ENCODE measurements around the gene HOXC13.

Gene HOXC13

DNA sequence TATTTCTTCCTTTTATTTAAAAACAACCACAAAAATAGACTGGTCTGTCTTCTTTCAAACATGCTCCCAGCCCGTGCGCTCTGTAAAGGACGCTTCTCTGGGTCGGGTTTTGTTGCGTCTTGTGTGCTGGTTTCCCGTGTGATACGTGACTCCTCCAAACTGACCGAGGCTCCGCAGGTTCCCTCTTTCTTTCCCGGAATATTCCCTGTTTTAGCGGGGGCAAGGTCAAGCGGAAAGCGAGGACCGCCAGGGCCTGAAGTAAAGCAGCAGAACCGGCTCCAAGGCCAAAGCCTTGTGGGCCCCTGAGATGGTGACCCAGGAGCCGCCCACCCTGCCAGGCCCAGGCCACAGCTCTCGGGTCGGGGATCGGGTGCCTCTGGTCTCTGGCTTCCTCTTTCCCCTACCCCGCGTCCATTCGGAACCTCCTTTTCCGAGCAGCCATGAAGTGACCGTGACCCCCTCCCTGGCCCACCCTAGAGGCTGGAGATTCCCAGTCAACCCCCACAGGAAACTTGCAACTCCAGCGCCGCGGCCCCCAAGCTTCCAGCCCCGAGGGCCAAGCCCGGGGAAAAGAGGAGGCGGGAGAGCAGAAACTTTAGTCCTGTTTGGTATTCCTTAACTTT, 45.4 kb downstream of the HOXC13 start:
- no CpG with 5 or more reads among the region's 30 CpGs for WGBS (ENCODE audit: extremely low coverage, insufficient coverage, insufficient read length)
- Histone ChIP-seq H3K79me1 (ENCODE audit: low read length) (no peaks in the 10 kb centered on the region), H3K9ac (ENCODE audit: low read length) (no peak overlapping the region), H4K12ac (ENCODE audit: low read depth, low read length) (no peak overlapping the region), H4K8ac (ENCODE audit: low read depth, low read length) (no peak overlapping the region), H3K18ac (ENCODE audit: low read length) (no peak overlapping the region), H3K4me1 (ENCODE audit: control insufficient read depth in 1 of 2, insufficient read depth in 2 of 2, low read length in 2 of 2) (peaks cover 0 to 2% of the 10 kb centered on the region in 2 experiments), H4K91ac (ENCODE audit: low read depth, low read length) (no peak overlapping the region), H2BK120ac (ENCODE audit: insufficient read depth, low read length, poor library complexity) (no peak overlapping the region), H2AK5ac (ENCODE audit: low read length) (no peak overlapping the region), H3K9me3 (ENCODE audit: insufficient read depth, low read depth, low read length) (peaks cover 39% of the 10 kb centered on the region), H3K4ac (ENCODE audit: low read depth, low read length) (no peak overlapping the region), H2AFZ (ENCODE audit: insufficient read depth, low read length, poor library complexity) (no peak overlapping the region), H3K4me3 (ENCODE audit: low read depth, low read length) (no peak overlapping the region), H3K36me3 (ENCODE audit: control insufficient read depth in 1 of 2, insufficient read depth in 2 of 2, low read length in 2 of 2) (no peaks in the 10 kb centered on the region), H3K23ac (ENCODE audit: low read length) (no peak overlapping the region), H3K14ac (ENCODE audit: low read length) (no peak overlapping the region), H3K79me2 (ENCODE audit: control insufficient read depth, insufficient read depth, low read length, poor library complexity) (no peaks in the 10 kb centered on the region), H3K4me2 (ENCODE audit: low read length) (no peak overlapping the region), H2BK5ac (ENCODE audit: low read depth, low read length, poor library complexity) (no peak overlapping the region), H3K27me3 (ENCODE audit: insufficient read depth, low read length) (peaks cover 94% of the 10 kb centered on the region), H2BK12ac (ENCODE audit: low read length) (no peak overlapping the region), H3K27ac (ENCODE audit: low read depth, low read length) (no peak overlapping the region)
- DNase-seq, result no peak

DNA sequence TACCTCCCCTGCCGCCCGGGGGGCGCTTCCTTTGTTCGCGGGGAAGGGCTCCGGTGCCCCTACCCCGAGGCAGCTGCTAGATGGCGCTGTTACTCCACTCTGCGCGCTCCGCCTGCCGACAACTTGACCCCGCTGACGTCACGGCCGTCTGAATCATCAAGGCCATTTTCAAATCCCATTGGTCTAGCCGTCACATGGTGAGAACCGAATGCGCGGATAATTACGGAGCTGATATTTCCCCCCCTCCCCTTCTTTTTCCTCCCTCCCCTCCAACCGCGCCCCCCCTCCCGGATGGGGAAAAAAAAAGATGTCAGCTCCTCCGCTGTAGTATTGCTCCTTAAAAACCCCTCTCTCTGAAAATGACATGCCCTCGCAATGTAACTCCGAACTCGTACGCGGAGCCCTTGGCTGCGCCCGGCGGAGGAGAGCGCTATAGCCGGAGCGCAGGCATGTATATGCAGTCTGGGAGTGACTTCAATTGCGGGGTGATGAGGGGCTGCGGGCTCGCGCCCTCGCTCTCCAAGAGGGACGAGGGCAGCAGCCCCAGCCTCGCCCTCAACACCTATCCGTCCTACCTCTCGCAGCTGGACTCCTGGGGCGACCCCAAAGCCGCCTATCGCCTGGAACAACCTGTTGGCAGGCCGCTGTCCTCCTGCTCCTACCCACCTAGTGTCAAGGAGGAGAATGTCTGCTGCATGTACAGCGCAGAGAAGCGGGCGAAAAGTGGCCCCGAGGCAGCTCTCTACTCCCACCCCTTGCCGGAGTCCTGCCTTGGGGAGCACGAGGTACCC, 46.5 kb downstream of the HOXC13 start, which contains the start of gene HOXC10:
HOXC10 (plus strand) TSS at position 246 of the 791 bp plus-strand sequence; CDS start at position 360, 114 bp downstream.
- no CpG with 5 or more reads among the region's 55 CpGs for WGBS (ENCODE audit: extremely low coverage, insufficient coverage, insufficient read length)
- Histone ChIP-seq H3K79me1 (ENCODE audit: low read length) (no peaks in the 10 kb centered on the region), H4K8ac (ENCODE audit: low read depth, low read length) (no peak within 1 kb of the TSS), H3K4me2 (ENCODE audit: low read length) (no peak within 1 kb of the TSS), H2AK5ac (ENCODE audit: low read length) (no peak within 1 kb of the TSS), H3K27ac (ENCODE audit: low read depth, low read length) (no peak within 1 kb of the TSS), H4K12ac (ENCODE audit: low read depth, low read length) (no peak within 1 kb of the TSS), H2AFZ (ENCODE audit: insufficient read depth, low read length, poor library complexity) (no peak within 1 kb of the TSS), H3K4me3 (ENCODE audit: low read depth, low read length) (no peak within 1 kb of the TSS), H3K9ac (ENCODE audit: low read length) (no peak within 1 kb of the TSS), H3K4me1 (ENCODE audit: control insufficient read depth in 1 of 2, insufficient read depth in 2 of 2, low read length in 2 of 2) (peaks cover 0 to 2% of the 10 kb centered on the region in 2 experiments), H2BK120ac (ENCODE audit: insufficient read depth, low read length, poor library complexity) (no peak within 1 kb of the TSS), H2BK12ac (ENCODE audit: low read length) (no peak within 1 kb of the TSS), H2BK5ac (ENCODE audit: low read depth, low read length, poor library complexity) (no peak within 1 kb of the TSS), H3K27me3 (ENCODE audit: insufficient read depth, low read length) (peaks cover 90% of the 10 kb centered on the region), H3K79me2 (ENCODE audit: control insufficient read depth, insufficient read depth, low read length, poor library complexity) (no peaks in the 10 kb centered on the region), H3K4ac (ENCODE audit: low read depth, low read length) (no peak within 1 kb of the TSS), H3K18ac (ENCODE audit: low read length) (no peak within 1 kb of the TSS), H4K91ac (ENCODE audit: low read depth, low read length) (no peak within 1 kb of the TSS), H3K9me3 (ENCODE audit: insufficient read depth, low read depth, low read length) (peaks cover 33% of the 10 kb centered on the region), H3K36me3 (ENCODE audit: control insufficient read depth in 1 of 2, insufficient read depth in 2 of 2, low read length in 2 of 2) (no peaks in the 10 kb centered on the region), H3K14ac (ENCODE audit: low read length) (no peak within 1 kb of the TSS), H3K23ac (ENCODE audit: low read length) (no peak within 1 kb of the TSS)
- DNase-seq, result peak; percentile 63 to 79

DNA sequence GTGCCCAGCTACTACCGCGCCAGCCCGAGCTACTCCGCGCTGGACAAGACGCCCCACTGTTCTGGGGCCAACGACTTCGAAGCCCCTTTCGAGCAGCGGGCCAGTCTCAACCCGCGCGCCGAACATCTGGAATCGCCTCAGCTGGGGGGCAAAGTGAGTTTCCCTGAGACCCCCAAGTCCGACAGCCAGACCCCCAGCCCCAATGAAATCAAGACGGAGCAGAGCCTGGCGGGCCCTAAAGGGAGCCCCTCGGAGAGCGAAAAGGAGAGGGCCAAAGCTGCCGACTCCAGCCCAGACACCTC, 47.0 kb downstream of the HOXC13 start:
- H3K4me2 ChIP-seq (ENCODE audit: low read length), result no peak overlapping the region

DNA sequence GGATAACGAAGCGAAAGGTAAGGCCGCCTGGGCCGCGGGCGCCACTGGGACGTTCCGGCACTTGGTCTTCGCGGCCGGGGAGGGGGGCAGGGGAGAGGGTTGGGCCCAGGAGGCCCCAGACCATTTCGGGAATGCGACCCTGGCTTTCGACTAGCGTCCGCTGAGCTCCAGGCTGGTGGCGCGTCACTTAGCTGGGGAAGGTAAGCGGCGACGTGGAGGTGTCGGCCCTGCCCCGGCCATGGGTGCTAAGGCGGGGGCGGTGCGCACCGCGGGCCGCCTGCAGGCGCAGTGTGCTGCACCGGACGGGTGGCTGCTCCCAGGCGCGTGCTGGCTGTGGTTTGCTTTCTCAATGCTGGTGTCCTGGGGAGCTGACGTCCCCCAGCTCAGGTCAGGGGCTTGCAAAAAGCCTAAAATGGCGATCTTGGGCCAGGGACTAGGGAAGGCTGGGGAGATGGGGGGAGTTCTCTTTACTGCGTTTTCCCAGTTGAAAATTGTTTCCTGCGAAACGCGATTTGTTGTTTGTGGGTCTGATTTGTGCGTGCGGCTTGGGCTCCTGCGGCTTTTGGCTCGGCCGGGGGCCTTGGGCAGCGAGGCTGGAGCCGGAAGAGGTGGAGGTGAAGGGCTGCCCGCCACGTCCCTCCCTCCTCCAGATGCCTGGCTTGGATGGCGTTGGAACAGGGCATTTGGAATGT, 47.5 kb downstream of the HOXC13 start:
- Histone ChIP-seq H2AK5ac (ENCODE audit: low read length) (no peak overlapping the region), H3K79me1 (ENCODE audit: low read length) (no peaks in the 10 kb centered on the region), H4K8ac (ENCODE audit: low read depth, low read length) (no peak overlapping the region), H3K18ac (ENCODE audit: low read length) (no peak overlapping the region), H2AFZ (ENCODE audit: insufficient read depth, low read length, poor library complexity) (no peak overlapping the region), H2BK12ac (ENCODE audit: low read length) (no peak overlapping the region), H3K79me2 (ENCODE audit: control insufficient read depth, insufficient read depth, low read length, poor library complexity) (no peaks in the 10 kb centered on the region), H3K14ac (ENCODE audit: low read length) (no peak overlapping the region), H4K12ac (ENCODE audit: low read depth, low read length) (no peak overlapping the region), H4K91ac (ENCODE audit: low read depth, low read length) (no peak overlapping the region), H3K4ac (ENCODE audit: low read depth, low read length) (no peak overlapping the region), H3K4me1 (ENCODE audit: control insufficient read depth in 1 of 2, insufficient read depth in 2 of 2, low read length in 2 of 2) (peaks cover 0 to 2% of the 10 kb centered on the region in 2 experiments), H3K36me3 (ENCODE audit: control insufficient read depth in 1 of 2, insufficient read depth in 2 of 2, low read length in 2 of 2) (no peaks in the 10 kb centered on the region), H2BK5ac (ENCODE audit: low read depth, low read length, poor library complexity) (no peak overlapping the region), H3K27ac (ENCODE audit: low read depth, low read length) (no peak overlapping the region), H3K23ac (ENCODE audit: low read length) (no peak overlapping the region), H3K9me3 (ENCODE audit: insufficient read depth, low read depth, low read length) (peaks cover 33% of the 10 kb centered on the region), H3K27me3 (ENCODE audit: insufficient read depth, low read length) (peaks cover 92% of the 10 kb centered on the region), H3K4me3 (ENCODE audit: low read depth, low read length) (no peak overlapping the region), H2BK120ac (ENCODE audit: insufficient read depth, low read length, poor library complexity) (no peak overlapping the region), H3K9ac (ENCODE audit: low read length) (no peak overlapping the region), H3K4me2 (ENCODE audit: low read length) (no peak overlapping the region)
- WGBS (ENCODE audit: extremely low coverage, insufficient coverage, insufficient read length), result no CpG with 5 or more reads among the region's 50 CpGs
- DNase-seq, result peak in 1 of 2 donors; percentile 26

More for the DNA sequence above, 47.0 kb downstream of the HOXC13 start:
- no peak overlapping the region for H3K9ac ChIP-seq (ENCODE audit: low read length)
- peaks cover 0 to 2% of the 10 kb centered on the region in 2 experiments for H3K4me1 ChIP-seq (ENCODE audit: control insufficient read depth in 1 of 2, insufficient read depth in 2 of 2, low read length in 2 of 2)
- no peak overlapping the region for H3K27ac ChIP-seq (ENCODE audit: low read depth, low read length)
- H4K91ac ChIP-seq (ENCODE audit: low read depth, low read length), result no peak overlapping the region
- H3K23ac ChIP-seq (ENCODE audit: low read length), result no peak overlapping the region
- no peak overlapping the region for H4K8ac ChIP-seq (ENCODE audit: low read depth, low read length)
- H3K36me3 ChIP-seq (ENCODE audit: control insufficient read depth in 1 of 2, insufficient read depth in 2 of 2, low read length in 2 of 2), result no peaks in the 10 kb centered on the region
- H4K12ac ChIP-seq (ENCODE audit: low read depth, low read length), result no peak overlapping the region
- H2AFZ ChIP-seq (ENCODE audit: insufficient read depth, low read length, poor library complexity), result no peak overlapping the region
- H3K14ac ChIP-seq (ENCODE audit: low read length), result no peak overlapping the region
- no peak overlapping the region for H3K4me3 ChIP-seq (ENCODE audit: low read depth, low read length)
- H3K18ac ChIP-seq (ENCODE audit: low read length), result no peak overlapping the region
- no peak overlapping the region for H2BK5ac ChIP-seq (ENCODE audit: low read depth, low read length, poor library complexity)
- no peak overlapping the region for H3K4ac ChIP-seq (ENCODE audit: low read depth, low read length)
- H2AK5ac ChIP-seq (ENCODE audit: low read length), result no peak overlapping the region
- no peak overlapping the region for H2BK120ac ChIP-seq (ENCODE audit: insufficient read depth, low read length, poor library complexity)
- peaks cover 92% of the 10 kb centered on the region for H3K27me3 ChIP-seq (ENCODE audit: insufficient read depth, low read length)
- no CpG with 5 or more reads among the region's 21 CpGs for WGBS (ENCODE audit: extremely low coverage, insufficient coverage, insufficient read length)
- DNase-seq, result no peak
- H3K79me2 ChIP-seq (ENCODE audit: control insufficient read depth, insufficient read depth, low read length, poor library complexity), result no peaks in the 10 kb centered on the region
- H2BK12ac ChIP-seq (ENCODE audit: low read length), result no peak overlapping the region
- no peaks in the 10 kb centered on the region for H3K79me1 ChIP-seq (ENCODE audit: low read length)
- H3K9me3 ChIP-seq (ENCODE audit: insufficient read depth, low read depth, low read length), result peaks cover 33% of the 10 kb centered on the region
